ENCODE results near the gene SLC24A1.
A peak's percentile ranks its signal among the peaks of the same experiment; 100 is the strongest.

The SLC24A1 gene

GRCh38 chr15:65618560-65619109, 3.1 kb upstream of the SLC24A1 start:
- DNase-seq = no peak

DNA sequence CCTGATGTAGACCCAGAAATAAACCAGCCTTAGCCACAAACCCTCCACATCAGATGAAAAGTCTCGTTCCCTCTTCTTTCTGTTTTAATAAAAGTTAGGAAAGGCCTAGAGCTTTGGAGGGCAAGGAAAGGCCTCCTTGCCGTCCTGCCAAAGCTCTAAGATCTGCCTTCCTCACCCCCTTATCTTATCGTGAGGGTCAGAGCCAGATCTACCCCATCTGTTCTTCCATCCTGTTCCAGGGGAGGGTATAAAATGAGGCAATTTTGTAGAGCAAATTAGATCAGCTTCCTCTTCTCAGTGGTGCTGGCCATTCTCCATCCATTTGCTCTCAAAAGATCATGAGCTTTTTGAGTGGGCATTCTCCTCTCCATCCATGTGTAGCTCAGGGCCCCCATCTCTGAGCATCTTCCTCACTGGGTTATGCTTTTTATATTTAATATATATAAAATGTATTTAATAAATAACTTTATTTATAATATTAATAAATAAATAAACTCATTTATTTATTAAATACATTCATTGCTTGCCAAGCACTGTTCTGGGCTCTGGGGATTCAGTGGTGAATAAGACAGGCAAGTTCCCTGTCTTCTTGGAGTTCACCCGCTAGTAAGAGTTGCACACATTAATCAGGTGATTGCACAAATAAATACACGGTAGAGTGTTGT, 2.0 kb upstream of the SLC24A1 start:
- DNase-seq = no peak

GRCh38 chr15:65620833-65621232, 905 bp upstream of the SLC24A1 start:
- DNase-seq = no peak

GRCh38 chr15:65623103-65623502, 1.4 kb downstream of the SLC24A1 start:
- no peak for DNase-seq

DNA sequence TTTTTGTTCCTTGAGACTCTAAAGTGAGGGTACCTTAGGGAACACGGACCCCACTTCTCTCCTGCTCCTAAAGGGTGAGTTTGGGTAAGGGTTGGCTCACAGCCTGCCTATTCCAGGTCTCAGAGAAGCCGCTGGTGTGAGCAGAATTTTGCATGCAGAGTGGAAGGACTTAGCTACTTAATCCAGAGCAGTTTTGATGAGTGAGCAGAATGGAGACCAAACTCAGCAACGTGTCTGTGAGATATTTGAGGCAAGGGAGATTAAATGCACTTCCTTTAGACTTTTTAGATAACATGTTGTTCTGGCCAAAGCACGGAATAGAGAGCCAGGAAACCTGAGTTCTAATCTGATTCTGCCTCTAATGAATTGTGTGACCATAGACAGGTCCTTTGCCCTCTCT, 5.1 kb downstream of the SLC24A1 start:
- no peak for DNase-seq

DNA sequence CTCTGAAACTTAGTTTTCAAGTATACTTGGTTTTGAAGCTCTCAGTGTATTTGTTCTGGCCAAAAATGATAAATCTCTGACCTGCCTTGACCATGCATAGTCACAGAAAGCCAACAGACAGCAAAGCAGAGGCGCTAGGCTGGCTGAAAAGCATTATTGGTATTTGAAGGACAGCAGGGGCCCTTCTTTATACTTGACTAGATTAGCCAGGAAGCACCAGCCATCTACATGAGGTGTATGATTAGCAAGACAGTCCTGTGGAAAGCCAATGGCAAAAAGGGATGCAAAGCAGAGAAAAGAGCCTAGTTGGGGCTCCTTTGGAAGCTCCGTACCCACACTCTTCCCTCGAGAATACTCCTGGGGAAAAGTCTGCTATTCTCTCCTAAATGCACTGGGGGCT, 7.8 kb downstream of the SLC24A1 start:
- DNase-seq = no peak

GRCh38 chr15:65630760-65631159, 9.0 kb downstream of the SLC24A1 start:
- no peak for DNase-seq

DNA sequence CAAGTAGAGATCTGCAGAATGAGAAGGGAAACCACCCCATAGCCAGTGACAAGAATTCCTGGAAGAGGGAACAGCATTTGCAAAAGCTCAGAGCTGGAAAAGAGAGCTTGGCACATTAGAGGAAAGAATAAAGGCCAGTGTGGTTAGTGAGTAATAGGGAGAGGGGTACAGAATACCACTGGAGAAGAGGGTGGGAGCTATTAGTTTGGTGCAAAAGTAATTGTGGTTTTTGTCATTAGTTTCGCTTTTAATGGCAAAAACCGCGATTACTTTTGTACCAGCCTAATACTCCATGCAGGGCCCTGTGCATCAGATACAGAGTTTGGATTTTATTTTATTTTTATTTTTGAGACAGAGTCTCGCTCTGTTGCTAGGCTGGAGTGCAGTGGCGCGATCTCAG, 9.8 kb downstream of the SLC24A1 start:
- no peak for DNase-seq

DNA sequence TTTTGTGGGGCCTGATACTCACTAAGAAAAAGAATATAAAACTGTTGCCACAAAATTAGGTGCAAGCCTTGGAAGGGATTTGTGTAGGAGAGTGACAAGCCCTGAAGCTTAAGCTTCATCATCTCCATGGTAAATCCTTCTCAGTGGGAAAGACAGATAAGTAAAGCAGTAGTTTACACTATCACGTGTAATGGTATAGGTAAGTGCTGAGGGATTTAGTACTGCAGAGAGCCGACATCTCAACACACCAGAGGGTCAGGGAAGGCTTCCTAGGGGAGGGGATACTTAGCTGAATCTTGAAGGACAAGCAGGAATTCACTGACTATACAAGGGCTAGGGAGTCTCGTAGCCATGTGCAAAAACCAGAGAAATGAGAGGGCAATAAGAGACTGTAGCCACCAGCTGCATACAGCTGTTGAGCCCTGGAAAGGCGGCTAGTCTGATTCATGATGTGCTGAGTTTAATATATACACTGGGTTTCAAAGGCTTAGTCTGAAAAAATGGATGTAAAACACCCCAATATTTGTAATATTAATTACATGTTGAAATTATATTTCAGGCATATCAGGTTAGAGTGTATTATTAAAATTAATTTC, 11.1 kb downstream of the SLC24A1 start:
- DNase-seq = no peak

GRCh38 chr15:65633752-65634151, 12.0 kb downstream of the SLC24A1 start:
- no peak for DNase-seq

DNA sequence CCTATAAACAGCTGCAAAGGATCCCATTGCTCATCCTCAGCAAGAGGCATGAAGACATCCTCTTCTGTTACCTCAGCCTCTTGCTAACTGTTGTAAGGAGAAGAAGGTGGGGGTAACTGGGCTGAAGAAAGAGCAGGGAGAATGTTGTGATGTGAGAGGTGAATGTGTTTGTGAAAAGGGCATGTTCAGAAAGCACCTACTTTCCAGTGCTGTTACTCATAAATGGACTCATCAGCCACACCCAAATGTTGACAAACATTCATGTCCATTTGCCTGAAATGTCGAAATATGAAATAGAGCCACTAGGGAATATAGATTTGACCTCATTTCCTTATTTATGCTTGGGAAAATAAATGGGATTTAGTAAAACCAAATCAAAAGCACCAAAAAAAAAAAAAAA, 12.6 kb downstream of the SLC24A1 start:
- no peak for DNase-seq

GRCh38 chr15:65638109-65638508, 16.4 kb downstream of the SLC24A1 start:
- no peak for DNase-seq

DNA sequence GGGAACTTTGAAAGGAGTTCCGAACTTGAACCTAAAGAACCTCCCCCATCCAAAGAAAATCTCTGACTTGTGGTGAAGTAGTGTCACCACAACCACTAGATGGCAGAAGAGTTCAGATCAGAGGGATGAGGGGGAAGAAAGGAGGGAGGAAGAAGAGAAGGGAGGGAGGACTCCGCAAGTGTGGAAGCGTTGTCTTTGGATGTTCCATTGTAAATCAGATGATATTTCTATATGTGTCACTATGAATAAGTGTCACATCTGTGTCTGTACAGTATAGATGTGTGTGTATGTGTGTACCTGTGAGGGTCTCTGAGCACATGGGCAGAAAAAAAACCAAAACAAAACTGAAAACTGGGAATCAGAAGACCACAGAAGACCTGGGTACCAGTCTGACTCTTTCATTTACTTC, 16.9 kb downstream of the SLC24A1 start:
- peak; percentile 85 for DNase-seq

DNA sequence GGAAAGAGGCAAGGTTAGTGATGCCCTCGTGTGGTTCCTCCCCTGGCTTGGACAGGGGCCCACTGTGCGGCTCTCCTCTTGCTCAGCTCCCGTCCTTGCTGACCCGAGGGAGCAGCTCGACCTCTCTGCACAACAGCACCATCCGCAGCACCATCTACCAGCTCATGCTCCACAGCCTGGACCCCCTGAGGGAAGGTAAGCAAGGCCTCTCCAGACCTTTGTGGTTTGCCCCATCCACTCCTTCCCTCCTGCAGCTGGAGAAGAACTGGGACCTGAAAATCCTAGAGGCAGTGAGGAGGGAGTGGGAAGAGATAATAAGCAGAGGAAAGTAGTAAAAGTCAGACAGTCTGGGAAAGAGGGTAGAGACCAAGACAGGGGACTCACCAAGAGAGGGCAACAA, 17.8 kb downstream of the SLC24A1 start:
- DNase-seq = no peak

DNA sequence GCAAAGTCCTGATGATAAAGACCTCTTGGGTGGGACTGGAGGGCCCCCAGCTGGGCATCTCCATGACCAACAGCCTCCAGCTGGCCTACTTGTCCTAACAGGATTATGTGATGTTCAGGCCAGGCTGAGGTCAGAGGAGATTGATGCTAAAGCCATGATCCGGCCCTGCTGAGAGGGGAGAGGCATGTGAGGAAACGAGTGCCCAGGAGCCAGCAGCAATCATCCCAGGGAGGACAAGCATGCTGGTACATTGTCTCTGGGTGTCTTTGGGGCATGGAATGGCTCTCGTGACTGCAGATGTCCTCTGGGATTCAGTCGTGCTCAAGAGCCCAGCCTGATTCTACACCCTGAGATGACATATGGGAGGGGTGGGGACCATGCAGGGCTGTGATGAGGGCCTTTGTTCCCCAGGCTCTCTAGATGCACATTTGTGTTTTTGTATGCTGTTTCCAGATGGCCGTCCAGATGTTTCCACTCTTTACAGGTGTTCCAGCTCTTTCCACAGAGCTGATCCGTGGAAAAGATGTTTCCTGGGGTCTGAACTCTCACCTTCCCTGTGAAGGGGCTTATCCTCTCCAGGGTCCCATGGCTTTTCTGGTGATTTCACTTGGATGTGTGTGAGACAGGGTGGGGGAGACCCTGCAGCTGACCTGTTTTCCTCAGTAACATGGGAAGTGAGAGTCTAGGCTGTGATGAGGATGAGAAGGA, 20.2 kb downstream of the SLC24A1 start:
- no peak for DNase-seq

- no peak for DNase-seq
Measured at GRCh38 chr15:65642594-65642993, 20.9 kb downstream of the SLC24A1 start.

DNA sequence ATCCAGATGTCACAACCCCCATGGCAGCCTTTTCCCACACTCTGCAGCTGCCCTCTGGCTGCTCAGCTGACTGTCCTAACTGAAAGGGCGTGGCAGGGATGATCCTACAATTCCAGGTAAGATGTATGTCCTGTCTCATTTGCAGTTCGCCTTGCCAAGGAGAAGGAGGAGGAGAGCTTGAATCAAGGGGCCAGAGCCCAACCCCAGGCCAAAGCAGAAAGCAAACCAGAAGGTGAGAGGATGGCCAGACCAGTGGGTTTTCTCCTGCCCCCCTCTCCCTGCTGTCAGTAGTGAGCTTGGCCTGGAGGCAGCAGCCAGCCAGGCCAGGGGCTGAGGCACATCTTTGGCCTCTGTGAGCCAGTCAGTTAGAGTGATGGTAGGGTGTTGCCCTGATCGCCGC, 22.5 kb downstream of the SLC24A1 start:
- no peak for DNase-seq

DNA sequence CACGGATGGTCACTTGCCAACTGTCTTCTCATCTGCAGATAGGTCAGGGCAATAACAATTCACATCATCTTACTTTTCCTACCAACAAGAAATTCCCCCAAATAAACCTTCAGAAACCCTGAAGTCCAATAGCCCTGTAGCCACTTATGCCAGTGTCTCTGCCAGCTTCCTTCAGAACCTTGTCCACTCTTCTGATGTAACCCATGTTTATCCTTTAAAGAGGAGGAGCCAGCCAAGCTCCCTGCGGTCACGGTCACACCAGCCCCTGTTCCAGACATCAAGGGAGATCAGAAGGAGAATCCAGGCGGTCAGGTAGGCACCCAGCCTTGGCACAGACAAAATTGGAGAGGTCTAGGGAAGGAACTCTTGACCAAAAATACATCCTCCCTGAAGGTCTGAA, 23.7 kb downstream of the SLC24A1 start:
- no peak for DNase-seq

DNA sequence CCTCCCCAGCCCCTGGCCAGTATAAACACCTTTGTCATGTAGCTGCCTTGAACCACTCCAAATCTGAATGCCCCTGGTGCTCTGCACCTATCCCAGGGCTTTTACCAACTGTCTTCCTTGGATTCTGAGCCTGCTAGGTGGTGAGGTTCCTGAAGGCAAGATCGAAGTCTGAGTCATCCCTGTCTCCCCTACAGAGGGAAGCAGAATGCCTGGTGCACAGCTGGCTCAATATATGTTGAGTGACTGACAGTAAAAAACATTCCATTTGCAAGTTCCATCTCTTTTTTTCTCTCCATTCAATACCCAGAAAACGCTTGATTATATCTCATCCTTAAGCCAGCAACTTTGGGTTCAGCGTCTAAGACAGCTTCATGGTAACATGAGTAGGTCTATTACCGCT, 24.7 kb downstream of the SLC24A1 start:
- DNase-seq = peak; percentile 52

DNA sequence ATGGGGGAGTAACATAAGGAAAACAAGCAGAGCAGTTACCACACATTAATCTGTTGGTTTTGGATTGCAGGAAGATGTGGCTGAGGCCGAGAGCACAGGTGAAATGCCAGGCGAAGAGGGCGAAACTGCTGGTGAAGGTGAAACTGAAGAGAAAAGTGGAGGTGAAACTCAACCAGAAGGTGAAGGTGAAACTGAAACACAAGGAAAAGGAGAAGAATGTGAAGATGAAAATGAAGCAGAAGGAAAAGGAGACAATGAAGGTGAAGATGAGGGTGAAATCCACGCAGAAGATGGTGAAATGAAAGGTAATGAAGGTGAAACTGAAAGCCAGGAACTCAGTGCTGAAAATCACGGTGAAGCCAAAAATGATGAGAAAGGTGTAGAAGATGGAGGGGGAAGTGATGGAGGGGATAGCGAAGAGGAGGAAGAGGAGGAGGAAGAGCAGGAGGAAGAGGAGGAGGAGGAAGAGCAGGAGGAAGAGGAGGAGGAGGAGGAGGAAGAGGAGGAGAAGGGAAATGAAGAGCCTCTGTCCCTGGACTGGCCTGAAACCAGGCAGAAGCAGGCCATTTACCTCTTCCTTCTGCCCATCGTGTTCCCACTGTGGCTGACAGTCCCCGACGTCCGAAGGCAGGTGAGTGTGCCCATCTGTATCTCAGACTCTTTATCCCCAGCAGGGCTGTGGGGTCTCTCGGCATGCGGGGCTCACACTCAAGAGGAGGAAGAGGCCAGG, 28.7 kb downstream of the SLC24A1 start:
- no peak for DNase-seq

- no peak for DNase-seq
Measured at GRCh38 chr15:65651042-65651322, 29.2 kb downstream of the SLC24A1 start.

DNA sequence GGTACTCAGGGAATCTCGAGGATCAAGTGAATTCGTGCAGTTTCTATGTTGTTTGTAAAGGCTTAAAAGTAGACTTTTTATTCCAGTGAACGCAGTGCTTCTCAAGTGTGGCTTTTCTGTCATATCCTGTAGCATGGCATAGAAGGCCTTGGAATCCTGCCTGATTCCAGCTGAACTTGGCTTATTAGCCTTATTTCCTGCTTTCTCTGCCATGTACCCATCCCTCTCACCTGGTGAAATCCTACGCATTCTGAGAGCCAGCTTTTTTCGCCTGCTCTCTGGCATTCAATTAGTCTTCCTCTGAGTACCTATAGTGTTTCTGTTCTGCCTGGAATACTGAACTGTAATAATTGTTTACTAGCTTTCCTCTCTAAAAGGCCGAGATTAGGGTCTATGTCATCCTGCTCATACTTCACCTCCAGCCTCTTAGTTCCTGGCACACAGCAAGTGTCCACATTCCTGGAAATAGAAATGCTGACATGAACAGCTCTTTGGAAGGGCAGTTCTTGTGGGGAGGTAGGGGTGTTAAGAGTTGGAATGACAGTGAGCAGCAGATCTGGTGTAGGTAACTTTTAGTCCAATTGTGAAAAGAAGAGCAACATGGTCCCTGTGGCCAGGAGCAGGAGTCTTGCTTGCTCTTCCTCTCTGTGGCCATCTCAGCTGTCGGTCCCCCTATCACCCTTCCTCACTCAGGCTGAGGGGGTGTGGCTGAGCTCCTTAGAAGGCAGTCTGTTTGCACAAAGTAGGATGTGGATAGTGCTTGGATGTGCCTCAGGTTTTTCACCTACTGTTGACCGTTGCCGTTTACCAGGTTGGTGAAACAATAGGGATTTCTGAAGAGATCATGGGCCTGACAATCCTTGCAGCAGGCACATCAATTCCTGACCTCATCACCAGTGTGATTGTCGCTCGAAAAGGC, 30.4 kb downstream of the SLC24A1 start:
- no peak for DNase-seq
